Activated CD8-positive, alpha-beta memory T cell treated with anti-CD3 and anti-CD28 coated beads for 4 hours (primary cell): ENCODE data around the gene GPSM1.

ENCODE experiments used
- DNase-seq, 2 donors: peaks; one replicate each; pipeline ENCODE4 v3.0.0-alpha.2; 2020; ENCODE audit warnings: low read depth in 2 of 2

The GPSM1 gene

DNA sequence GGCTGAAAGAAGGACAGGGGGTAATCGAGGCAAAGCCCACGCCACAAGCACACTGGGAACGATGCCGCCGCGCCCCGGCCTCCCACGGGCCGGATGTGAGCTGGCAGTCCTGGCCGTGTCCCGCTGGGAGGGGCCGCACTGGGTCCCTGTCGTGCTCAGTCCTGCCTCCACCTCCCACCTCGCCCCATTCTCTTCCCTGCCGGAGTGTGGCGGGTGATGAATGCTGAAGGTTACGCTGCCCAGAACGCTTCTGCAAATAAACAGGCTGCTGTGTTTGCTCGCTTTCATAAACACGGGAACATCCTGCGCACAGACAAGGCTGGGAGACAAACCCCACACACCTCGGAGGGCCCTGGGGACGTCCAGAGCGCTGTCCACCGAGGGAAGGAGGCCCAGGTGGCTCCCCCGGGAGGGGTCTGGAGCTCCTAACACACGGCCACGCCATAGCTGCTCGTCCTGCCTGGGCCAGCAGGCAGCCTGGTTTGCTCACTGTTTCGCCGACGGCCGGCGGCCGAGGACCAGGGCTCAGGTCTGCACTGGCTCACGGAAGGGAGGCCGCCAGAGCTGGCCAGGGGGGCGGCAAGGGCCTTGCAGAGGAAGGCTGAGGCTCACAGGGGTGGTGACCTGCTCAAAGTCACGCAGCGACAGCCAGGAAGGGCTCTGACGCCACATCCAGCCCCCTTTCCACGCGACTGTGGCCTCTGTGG, 33.9 kb downstream of the GPSM1 start:
- no peak for DNase-seq

DNA sequence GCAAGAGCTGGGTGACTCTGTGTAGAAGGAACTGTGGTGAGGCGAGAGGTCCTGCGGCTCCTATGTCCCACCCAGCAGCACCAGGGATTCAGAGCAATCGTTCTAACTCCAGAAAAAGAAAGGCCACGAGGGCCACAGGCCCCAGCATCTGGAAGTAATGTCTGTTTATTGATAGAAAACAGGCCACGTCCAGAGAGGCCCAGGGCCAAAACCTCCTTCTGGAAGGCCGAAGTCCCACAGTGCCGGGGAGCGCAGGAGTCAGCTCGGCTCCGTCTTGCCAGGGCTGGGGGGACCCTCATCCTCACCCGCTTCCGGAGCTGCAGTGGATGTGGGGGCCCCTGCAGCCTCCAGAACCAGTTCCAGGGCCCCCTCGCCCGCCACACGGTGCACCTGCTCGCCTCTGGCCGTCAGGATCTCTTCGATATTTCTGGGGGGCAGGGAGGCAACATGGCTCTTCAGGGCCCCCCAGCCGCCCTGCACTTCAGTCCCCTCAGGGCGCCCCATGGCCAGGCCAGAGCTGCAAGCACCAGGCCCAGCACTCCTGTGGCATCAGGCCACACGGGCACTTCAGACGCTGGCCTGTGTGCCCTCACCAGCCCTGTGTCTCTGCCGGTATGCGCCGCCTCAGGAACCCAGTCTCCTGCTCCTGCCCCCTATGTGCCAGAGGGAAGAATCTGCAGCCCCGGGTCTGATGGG, 34.6 kb downstream of the GPSM1 start:
- DNase-seq = no peak

DNA sequence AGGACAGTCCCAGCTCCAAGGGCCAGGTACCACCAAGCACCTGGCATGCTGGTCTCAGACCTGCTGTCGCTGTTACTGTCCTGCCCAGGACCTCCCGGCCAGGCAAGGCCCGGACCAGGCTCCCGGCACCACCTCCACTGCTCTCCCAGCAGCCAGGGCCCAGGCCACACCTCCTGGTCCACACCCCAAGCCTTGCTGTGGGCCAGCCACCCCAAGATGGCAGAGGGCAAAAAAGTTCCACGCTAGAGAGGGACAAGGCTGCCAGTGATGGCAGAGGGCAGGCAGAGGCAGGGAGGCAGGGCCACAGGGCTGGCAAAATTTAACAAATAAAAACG, 35.1 kb downstream of the GPSM1 start:
- no peak for DNase-seq

DNA sequence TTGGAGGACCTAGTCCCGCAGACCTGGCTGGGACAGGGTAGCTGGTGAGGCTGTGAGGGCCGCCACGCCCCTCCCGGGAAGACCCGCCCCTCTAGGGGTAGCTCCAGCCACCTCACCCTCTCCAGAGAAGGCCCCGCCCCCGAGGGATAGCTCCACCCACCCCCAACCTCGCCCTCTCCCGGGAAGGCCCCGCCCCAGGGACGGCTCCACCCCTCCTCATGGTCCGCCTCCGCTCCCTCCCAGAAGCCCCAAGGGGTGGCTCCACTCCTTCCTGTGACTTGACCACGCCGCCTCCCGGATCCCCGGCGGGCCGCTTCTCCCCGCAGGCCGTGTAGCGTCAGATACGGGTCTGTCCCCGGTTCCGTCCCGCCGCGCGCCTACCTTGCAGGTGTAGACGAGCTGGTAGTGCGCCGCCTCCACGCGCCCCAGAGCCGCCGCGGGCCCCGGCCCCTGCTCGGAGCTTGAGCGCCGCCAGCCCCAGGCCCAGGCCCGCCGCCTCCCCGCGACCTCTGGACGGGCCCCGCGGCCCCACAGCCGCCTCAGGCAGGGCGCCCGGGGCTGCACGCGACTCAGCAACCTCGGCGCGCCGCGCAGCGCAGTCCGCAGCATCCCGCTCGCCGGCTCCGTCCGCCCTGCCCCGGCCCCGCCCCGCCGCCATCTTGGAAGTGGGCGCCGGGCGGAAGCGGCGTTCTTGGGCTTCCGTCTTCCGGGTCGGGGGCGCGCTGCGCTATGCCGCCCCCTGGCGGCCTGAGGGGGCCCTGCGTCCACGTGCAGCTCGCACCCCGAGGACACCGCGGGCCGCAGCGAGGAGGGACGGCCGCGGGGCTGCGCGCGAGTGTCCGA, 36.0 kb downstream of the GPSM1 start, which contains the start of gene DNLZ:
DNLZ (minus strand) TSS at position 639 of the 843 bp plus-strand sequence; CDS start at position 609, 30 bp downstream.
- peak; percentile 87 to 90 for DNase-seq

- no peak for DNase-seq
These were observed 36.8 kb downstream of the GPSM1 start for GRCh38 chr9:136363949-136364748.

DNA sequence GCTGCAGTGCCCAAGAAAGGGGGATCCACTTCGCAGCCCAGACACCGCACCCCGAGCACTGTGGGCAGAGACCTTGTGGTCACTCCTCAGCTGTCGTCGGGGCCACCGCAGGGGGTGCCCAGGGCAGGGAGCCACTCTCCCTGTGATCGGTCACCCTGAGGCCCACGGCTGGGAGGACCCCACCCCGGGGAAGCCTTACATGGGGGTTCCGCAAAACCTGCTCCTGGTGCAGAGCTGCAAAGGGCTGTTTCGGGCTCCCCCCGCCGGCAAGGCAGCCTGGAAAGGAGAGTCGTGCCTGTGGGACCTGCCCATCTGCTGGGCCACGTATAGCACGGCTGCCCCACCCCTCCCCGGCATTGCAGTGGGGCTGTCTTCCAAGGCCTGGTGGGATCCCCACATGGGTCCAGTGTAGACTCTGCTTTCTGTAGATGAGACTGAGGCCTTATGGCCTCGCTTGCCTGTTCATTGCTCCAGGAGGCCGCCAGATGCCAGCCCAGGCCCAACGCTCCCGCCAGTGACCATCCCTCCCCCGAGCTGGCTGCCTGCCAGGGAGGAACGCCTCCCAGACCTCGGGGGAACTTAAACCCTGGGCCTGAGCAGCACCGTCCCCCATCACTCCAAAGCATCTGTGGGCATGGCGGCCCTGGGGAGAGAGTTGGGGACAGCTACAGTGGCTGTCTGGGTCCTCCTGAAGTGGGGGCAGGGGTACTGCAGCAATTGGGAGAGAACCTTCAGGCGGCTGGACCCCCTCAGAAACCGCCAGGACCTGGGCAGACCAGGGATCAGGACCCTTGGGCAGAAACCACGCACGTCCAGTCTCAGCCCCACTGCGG, 37.8 kb downstream of the GPSM1 start:
- DNase-seq = no peak

- DNase-seq = no peak
These were observed 38.5 kb downstream of the GPSM1 start for GRCh38 chr9:136365775-136366222.

DNA sequence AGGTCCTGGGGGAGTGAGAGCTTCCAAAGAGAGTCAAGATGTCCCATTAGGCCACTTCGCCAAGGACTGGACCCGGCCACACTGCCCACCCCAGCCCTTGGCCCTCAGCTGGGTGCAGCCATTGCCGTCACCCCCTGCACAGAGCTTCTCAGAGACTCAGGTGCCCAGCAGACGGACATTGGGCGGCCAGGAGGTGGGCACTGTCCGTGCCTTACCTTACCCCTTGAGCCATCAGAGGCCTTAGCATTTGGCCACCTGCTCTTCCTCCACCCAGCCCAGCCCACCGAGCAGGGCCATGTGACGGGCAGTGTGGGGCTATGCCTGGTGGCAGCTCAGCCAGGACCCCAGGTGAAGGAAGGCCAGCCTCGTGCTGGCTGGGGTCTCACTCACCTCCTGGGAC, 39.5 kb downstream of the GPSM1 start:
- DNase-seq = no peak

GRCh38 chr9:136367296-136368145, 40.2 kb downstream of the GPSM1 start:
- DNase-seq = no peak

- DNase-seq = no peak
These were observed 40.9 kb downstream of the GPSM1 start for GRCh38 chr9:136368190-136368589.

DNA sequence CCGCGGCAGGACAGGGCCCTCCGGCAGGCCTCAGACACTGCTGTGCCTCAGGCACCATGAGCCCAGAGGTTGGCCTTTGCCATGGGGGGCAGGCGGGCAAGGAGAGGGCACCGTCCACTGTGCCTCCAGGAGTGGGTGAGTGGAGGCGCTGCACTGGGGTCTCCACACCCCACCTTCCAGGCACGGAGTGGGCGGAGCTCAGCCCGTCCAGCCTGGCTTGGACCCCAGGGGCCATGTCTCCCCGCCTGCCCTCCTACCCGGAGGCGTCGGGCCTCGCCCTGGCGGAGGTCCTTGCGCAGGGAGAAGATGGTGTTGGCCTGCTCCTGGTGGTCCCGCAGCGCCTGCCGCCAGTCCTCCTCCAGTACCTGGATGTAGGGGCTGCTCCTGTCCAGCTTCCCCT, 42.7 kb downstream of the GPSM1 start:
- no peak for DNase-seq

DNA sequence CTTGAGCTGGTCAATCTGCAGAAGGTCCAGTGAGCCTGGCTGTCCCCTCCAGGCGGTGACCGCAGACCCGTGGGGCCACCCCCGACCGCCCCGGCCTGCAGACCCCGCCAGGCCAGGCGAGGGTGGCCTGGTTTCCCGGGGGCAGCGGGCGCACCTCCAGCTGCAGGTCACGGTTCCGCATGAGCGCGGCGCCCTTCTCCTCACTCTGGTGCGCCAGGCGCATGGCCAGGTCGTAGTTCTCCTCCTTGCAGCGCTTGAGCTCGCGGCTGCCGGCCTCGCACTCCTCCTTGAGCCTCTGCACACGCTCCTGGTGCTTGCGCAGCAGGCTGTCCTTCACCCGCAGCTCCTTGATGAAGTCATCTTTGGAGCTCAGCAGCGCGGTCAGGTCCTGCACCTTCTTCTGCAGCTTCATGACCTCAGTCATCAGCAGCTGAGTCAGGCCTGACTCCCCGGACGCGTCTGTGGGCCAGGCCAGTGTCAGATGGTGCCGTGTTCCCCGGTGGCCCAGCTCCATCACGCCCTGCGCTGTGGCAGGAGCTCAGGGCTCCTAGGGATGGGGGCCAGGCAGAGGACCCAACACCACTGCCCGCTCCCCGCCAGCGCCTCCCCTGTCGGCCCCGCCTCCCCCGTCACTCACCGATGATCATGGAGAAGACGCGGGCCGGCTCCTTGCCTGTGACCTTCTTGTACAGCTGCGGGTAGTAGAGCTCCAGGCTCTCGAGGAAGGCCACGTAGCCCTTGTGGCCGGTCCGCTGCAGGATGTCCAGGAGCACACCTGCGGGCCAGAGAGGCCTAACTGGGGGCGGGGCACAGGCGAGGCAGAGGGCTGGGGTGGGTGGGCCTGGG, 43.6 kb downstream of the GPSM1 start:
- DNase-seq = no peak

- DNase-seq = no peak
These were observed 44.2 kb downstream of the GPSM1 start for GRCh38 chr9:136371533-136371880.

DNA sequence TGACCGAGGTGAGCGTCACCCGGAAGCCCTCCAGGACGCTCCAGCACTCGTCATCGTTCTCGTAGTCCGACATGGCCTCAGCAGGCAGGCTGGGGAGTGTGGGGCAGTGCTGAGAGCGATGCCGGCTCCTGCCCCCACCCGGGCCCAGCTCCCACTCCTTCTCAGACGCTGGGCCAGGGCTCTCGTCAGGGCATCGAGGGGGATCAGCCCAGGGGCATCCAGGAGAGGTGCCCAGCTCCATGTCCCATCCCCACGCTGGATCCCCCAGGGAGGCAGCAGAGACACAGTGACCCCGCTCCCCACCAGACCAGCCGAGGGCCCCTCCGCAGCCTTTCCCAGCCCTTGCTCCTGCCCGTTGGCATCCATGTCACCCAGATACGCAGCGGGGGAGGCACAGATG, 44.7 kb downstream of the GPSM1 start:
- no peak for DNase-seq

GRCh38 chr9:136372561-136373299, 45.4 kb downstream of the GPSM1 start:
- DNase-seq = no peak

DNA sequence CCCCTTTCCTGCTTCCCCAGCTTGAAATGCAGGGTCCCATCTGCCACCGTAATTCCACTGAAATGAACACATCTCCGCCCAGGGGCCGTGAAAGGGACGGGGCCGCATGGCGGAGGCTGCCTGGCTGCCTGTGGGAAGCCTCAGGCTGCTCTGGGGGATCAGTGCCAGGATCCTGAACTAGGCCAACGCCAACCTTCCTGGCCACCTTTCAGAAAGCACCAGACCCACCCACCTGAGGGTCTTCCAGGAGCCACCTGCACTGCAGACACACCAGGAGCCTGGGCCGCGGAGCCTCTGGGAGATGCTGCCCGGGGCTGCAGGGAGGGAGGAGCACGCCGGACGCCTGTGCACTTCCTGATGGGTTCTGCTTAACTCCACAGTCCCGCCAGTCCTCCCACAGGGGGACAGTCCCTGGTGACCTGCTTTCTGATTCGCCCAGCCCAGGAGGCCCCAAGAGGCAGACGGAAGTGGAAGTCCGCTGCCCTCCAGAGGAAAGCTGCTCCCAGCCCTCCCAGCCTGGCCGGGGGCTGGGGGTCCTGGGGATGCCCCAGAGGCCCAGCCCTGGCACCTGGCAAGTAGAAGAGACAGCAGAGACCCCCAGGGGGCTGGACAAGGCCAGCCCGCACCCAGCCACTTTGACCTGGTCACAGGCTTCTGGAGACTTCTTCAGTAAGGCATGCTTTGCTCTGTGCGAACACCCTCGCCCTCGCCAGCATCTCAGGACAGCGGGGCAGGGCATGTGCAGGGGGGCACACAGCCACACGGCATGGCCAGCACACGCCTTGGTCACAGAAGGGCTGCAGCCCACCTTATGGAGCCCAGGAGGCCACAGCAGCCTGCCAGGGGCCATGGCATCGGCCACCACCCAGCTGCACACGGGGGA, 46.2 kb downstream of the GPSM1 start, which contains the start of gene CARD9:
CARD9 (minus strand) TSS at position 370 of the 883 bp plus-strand sequence. CDS start 1,591 bp downstream, outside the sequence.
- DNase-seq = no peak

DNA sequence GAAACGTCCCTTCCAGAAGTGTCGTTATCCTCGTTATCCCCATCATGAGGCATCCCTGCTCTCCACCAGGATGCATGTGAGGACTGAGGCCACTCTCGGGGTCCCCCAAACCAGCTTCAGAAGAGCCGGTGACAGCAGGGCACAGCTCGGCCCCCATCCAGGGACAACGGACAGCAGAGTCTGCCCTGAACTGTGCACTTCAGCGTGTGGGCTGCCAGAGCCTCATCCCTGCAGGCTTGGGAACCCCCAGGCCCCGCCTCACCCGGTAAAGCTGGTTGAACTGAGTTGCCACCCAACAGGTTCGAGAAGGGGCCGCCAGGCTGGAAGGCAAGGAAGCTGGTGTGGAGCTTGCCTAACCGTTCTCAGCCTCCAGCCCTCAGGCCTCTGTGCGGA, 46.8 kb downstream of the GPSM1 start:
- DNase-seq = no peak
